ENCODE data around the gene CAMKK1. TPM values are rescaled to one million over a fixed set of nuclear protein-coding genes. Genes with fewer than 3 reads are reported as not detected.

The CAMKK1 gene
- total RNA-seq, 1 donor from 2014 or later = 7.8 TPM

- H3K27me3 ChIP-seq (ENCODE audit: control insufficient read depth, insufficient read depth, low read length) = peaks cover 2% of the 10 kb centered on the region
- H3K36me3 ChIP-seq (ENCODE audit: control insufficient read depth, insufficient read depth, low read length) = no peaks in the 10 kb centered on the region
- DNase-seq (ENCODE audit: low read depth) = no peak
- no peak for TF ChIP-seq CTCF (IDR thresholded peaks at IDR 0.05; ENCODE audit: insufficient read depth, low read length, poor library complexity, severe bottlenecking)
- H3K4me3 ChIP-seq (ENCODE audit: low read depth, low read length) = no peak within 1 kb of the TSS
These were observed 23.3 kb upstream of the CAMKK1 start, which contains the start of gene P2RX1 for GRCh38 chr17:3915995-3916696. P2RX1 (minus strand) TSS chr17:3916465; CDS start chr17:3916225, 240 bp downstream.

- no peak overlapping the region for H3K4me3 ChIP-seq (ENCODE audit: low read depth, low read length)
- TF ChIP-seq CTCF (IDR thresholded peaks at IDR 0.05; ENCODE audit: insufficient read depth, low read length, poor library complexity, severe bottlenecking) = no peak
These were observed 22.7 kb upstream of the CAMKK1 start for GRCh38 chr17:3915581-3915994.

GRCh38 chr17:3914312-3914670 is 21.4 kb upstream of the CAMKK1 start:
- no peak for TF ChIP-seq CTCF (IDR thresholded peaks at IDR 0.05; ENCODE audit: insufficient read depth, low read length, poor library complexity, severe bottlenecking)
- no peaks in the 10 kb centered on the region for H3K36me3 ChIP-seq (ENCODE audit: control insufficient read depth, insufficient read depth, low read length)

More at GRCh38 chr17:3915581-3915994, 22.7 kb upstream of the CAMKK1 start:
- DNase-seq (ENCODE audit: low read depth) = no peak
- no peaks in the 10 kb centered on the region for H3K36me3 ChIP-seq (ENCODE audit: control insufficient read depth, insufficient read depth, low read length)
- H3K27me3 ChIP-seq (ENCODE audit: control insufficient read depth, insufficient read depth, low read length) = peaks cover 2% of the 10 kb centered on the region

GRCh38 chr17:3913531-3914311 is 20.9 kb upstream of the CAMKK1 start:
- H3K27me3 ChIP-seq (ENCODE audit: control insufficient read depth, insufficient read depth, low read length) = peaks cover 2% of the 10 kb centered on the region
- H3K4me3 ChIP-seq (ENCODE audit: low read depth, low read length) = no peak overlapping the region
- peak; percentile 99 for TF ChIP-seq CTCF (IDR thresholded peaks at IDR 0.05; ENCODE audit: insufficient read depth, low read length, poor library complexity, severe bottlenecking)
- DNase-seq (ENCODE audit: low read depth) = no peak
- H3K36me3 ChIP-seq (ENCODE audit: control insufficient read depth, insufficient read depth, low read length) = no peaks in the 10 kb centered on the region

More at GRCh38 chr17:3914312-3914670, 21.4 kb upstream of the CAMKK1 start:
- Histone ChIP-seq H3K4me3 (ENCODE audit: low read depth, low read length) (no peak overlapping the region), H3K27me3 (ENCODE audit: control insufficient read depth, insufficient read depth, low read length) (peaks cover 2% of the 10 kb centered on the region)
- DNase-seq (ENCODE audit: low read depth) = no peak

GRCh38 chr17:3912827-3913226 is 20.0 kb upstream of the CAMKK1 start:
- Histone ChIP-seq H3K4me3 (ENCODE audit: low read depth, low read length) (no peak overlapping the region), H3K27me3 (ENCODE audit: control insufficient read depth, insufficient read depth, low read length) (peaks cover 2% of the 10 kb centered on the region), H3K36me3 (ENCODE audit: control insufficient read depth, insufficient read depth, low read length) (no peaks in the 10 kb centered on the region)
- no peak for TF ChIP-seq CTCF (IDR thresholded peaks at IDR 0.05; ENCODE audit: insufficient read depth, low read length, poor library complexity, severe bottlenecking)
- DNase-seq (ENCODE audit: low read depth) = no peak

Data from kidney epithelial cell (primary cell).